ENCODE results near the gene CCDC188.

- no peak for TF ChIP-seq CTCF (IDR thresholded peaks at IDR 0.05)
- no peak for TF ChIP-seq POLR2A (IDR thresholded peaks at IDR 0.05)
These were observed 1.6 kb upstream of the CCDC188 start for GRCh38 chr22:20152464-20152890.

Data from adrenal gland (tissue), 5 donors.